Raji (cell line): ENCODE results near the gene FAS.

Experiments
- POLR2A ChIP-seq: IDR thresholded peaks from 2 replicates; pipeline ENCODE4 v1.6.1; 2011; ENCODE audit warnings: low read depth, low read length, control low read depth; ENCODE audit not compliant: insufficient read depth

FAS gene

GRCh38 chr10:89042562-89042961 lies 52.0 kb downstream of the FAS start:
- no peak for TF ChIP-seq POLR2A

- TF ChIP-seq POLR2A, result no peak
These were observed 52.5 kb downstream of the FAS start for GRCh38 chr10:89043052-89043451.

GRCh38 chr10:89047397-89047796 lies 56.8 kb downstream of the FAS start:
- TF ChIP-seq POLR2A, result no peak

- TF ChIP-seq POLR2A, result no peak
These were observed 61.0 kb downstream of the FAS start for GRCh38 chr10:89051593-89051992.

GRCh38 chr10:89053555-89053954 lies 63.0 kb downstream of the FAS start:
- TF ChIP-seq POLR2A, result no peak

GRCh38 chr10:89055159-89055558 lies 64.6 kb downstream of the FAS start:
- no peak for TF ChIP-seq POLR2A

GRCh38 chr10:89062861-89063260 lies 72.3 kb downstream of the FAS start:
- TF ChIP-seq POLR2A, result no peak

GRCh38 chr10:89063465-89063864 lies 72.9 kb downstream of the FAS start:
- no peak for TF ChIP-seq POLR2A

- TF ChIP-seq POLR2A, result no peak
These were observed 74.2 kb downstream of the FAS start for GRCh38 chr10:89064748-89065147.
